COR-L47 (cell line): ENCODE measurements around the gene IFI27L2.
"Not testable (repeated sequence)": the region's sequence is repeated elsewhere in the genome, so short reads cannot be mapped to it uniquely, and the experiment has no call there.

Experiments used
- DNase-seq: peaks from one replicate; lab custom pipeline; 2025; lab: John Stamatoyannopoulos, UW

Gene IFI27L2, protein sequence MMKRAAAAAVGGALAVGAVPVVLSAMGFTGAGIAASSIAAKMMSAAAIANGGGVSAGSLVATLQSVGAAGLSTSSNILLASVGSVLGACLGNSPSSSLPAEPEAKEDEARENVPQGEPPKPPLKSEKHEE

GRCh38 chr14:94129111-94129757, at the start of gene IFI27L2:
Gene IFI27L2, minus strand, starts transcription at chr14:94129604. Its CDS starts 40 bp downstream, at chr14:94129564.
- peak; percentile 72 for DNase-seq

DNA sequence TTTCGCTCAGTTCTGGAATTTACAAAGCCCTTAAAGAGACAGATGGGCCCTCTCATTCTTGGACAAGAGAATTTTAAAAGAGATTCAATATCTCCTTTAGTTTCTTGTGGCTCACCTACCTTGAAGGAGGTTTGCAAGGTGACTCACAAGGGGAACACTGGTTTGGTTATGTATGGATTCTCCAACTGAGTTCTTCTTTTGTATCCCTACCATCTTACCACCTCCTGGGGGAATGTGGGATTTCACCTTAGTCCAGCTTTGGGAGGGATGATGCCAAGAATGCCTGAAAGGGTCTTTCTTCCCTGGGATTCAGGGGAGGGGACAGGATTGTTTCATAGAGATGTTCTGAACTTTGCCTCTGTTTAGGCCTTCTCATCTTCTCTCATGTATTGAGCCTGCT, 48.4 kb upstream of the IFI27L2 start:
- no peak for DNase-seq

- no peak for DNase-seq
These were observed 47.4 kb upstream of the IFI27L2 start for GRCh38 chr14:94176808-94177207.

DNA sequence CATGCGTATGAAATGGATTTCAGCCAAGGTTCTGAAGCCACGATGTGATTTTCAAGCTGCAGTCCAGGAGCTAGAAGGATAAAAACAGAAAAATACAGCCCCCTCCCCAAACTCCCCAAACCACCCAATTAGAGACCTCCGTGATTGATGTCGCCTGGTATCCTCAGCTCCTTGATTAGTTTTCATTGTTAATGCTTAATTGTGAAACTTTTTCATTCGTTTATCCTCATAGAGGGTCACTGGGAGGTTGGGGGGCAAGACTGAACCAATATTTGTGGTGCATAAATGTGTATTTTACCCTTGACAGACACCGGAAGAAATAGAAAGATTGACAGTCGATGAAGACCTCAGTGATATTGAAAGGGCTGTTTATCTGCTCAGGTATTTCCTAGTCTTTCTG, 46.3 kb upstream of the IFI27L2 start:
- DNase-seq: no peak

- DNase-seq: no peak
These were observed 45.8 kb upstream of the IFI27L2 start for GRCh38 chr14:94175011-94175745.

DNA sequence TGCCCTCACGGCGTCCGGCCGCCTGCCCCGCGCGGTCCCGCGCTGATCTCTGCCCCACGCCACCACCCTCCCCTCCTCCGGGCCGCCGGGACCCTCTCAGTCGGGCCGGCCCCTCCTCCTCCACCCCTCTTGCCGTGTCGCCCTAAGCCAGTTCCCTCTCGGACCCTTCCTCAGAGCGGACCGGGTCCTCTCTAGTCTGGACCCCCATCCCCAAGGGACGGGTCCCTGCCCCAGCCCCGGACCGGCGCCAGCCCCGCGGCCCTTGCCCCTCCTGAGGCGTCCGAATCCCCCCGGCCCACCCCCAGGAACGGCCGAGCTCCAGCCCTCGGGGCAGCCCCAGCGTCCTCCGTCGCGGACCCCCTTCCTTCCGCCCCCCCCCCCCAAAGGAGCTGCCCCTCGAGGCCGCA, 45.2 kb upstream of the IFI27L2 start:
- DNase-seq: no peak

- DNase-seq: peak; percentile 91
These were observed 44.6 kb upstream of the IFI27L2 start, which contains the start of gene PPP4R4 for GRCh38 chr14:94173885-94174603. Gene PPP4R4, plus strand, starts transcription at chr14:94174322. Its CDS starts 144 bp downstream, at chr14:94174466.

GRCh38 chr14:94173471-94173884, 44.1 kb upstream of the IFI27L2 start:
- no peak for DNase-seq

DNA sequence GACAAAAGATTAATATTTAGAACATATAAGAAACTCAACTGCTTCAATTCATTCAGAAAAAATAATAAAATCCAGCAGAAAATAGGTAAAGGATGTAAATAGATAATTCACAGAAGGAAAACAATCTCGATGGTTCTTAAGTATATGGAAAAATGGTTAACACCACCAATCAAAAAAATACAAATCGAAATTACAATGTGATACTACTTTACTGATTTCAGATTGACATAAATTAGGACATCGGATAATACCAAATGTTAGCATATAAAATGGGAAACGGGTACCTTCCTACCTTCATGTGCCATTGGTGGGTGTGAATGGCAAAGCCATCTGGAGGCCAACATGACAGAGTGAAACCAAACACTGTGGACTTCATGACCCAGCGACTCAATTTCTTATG, 43.1 kb upstream of the IFI27L2 start:
- DNase-seq: no peak

- no peak for DNase-seq
These were observed 41.8 kb upstream of the IFI27L2 start for GRCh38 chr14:94171208-94171607.

DNA sequence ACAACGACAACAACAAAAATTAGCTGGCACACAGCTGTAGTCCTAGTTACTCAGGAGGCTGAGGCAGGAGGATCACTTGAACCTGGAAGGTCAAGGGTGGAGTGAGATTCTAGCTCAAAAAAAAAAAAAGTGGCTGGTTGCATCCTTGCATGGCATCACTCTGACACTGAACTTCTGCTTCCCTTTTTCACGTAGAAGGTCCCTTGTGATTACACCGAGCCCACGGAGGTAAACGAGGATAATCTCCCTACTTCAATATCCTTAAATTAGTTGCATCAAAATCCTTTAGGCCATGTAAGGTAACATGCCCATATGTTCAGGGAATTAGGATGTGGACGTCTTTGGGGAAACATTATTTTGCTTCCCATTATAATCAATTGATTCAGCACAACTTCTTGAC, 40.7 kb upstream of the IFI27L2 start:
- no peak for DNase-seq

DNA sequence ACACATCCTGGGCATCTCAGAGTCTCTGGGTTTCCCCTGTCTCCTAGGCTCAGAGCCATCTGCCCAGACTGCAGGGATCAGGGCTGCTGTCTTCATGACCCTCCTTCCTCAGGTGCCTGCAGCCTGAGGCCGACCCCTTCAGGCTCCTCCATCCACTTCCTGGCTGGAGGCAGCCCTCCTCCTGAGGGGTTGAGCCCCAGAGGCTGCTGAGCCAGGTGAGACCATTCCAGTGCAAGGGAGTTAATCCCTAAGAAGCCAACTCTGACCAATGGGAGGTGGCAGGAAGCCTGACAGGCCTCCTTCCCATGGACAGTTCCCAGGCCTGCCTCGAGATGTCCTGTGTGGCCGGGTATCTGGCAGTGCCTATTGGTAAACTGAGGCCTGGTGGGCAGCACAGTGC, 36.3 kb upstream of the IFI27L2 start:
- no peak for DNase-seq

DNA sequence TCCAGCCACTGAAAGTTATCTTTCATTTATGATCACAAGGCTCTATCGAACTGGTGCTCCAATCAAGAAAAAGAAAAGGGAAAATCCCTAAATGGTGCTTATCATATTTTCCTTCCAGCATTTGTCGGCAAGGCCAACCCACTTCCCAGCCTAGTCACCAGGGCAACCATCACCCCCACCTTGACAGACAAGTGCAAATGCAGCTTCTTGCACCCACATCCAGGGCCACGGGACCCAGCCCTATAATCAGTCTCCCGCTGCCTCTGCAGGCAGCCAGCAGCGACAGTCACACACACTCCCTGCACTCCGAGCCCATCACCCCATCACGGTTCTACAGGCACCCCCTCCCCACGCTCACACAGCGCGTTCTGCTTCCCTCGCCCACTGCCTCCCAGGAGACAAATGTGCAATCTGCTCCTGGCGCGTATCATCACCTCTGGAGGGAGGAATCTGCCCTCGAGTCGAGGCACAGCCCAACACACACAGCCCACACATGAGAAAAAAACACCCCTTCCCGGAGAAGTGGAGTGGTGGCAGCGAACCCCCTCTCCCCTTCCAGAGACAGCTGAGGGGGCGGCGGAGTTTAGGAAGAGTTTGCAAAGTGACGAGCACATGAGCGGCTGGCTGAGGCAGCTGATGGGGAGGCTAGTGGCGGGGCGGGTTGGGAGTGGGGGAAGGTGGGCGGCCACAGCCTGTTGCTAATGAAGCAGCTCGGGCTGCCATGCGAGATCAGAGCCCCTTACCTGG, 35.5 kb upstream of the IFI27L2 start:
- peak; percentile 64 for DNase-seq

GRCh38 chr14:94163796-94164195, 34.4 kb upstream of the IFI27L2 start:
- no peak for DNase-seq

GRCh38 chr14:94162466-94162865, 33.1 kb upstream of the IFI27L2 start:
- DNase-seq: no peak

GRCh38 chr14:94161981-94162380, 32.6 kb upstream of the IFI27L2 start:
- no peak for DNase-seq

DNA sequence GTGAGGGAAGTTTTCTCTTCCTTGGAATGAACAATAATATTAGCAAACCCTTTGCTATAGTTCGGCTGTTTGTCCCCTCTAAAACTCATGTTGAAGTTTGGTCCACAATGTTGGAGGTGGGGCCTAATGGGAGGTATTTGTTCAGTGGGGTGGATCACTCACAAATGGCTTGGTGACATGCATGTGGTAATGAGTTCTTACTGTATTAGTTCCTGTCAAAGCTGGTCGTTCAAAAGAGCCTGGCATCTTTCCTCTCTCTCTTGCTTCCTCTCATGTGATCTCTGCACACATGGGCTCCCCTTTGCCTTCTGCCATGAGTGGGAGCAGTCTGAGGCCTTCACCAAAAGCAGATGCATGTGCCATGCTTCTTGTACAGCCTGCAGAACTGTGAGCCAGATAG, 31.7 kb upstream of the IFI27L2 start:
- DNase-seq: no peak

GRCh38 chr14:94158239-94158883, 29.0 kb upstream of the IFI27L2 start:
- DNase-seq: no peak

DNA sequence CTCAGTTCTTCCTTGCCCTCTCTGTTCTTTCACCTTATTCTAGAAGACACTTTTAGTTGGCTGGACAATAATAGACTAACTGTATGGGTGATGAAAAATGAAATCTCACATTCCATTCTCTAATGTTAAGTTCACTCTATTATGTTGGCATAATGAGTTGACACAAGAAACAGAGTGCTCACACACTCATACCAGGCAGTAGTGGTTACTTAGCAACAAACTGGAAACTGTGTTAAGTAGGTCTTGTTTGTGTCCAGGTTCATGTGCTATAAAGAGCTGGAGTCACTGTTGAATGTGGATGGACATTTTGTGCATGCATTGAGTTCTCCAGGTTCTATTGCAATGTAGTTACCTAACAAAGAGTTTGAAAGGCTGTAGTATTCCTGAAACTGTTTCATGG, 27.8 kb upstream of the IFI27L2 start:
- peak; percentile 63 for DNase-seq

- not testable (repeated sequence) for DNase-seq
These were observed 26.7 kb upstream of the IFI27L2 start for GRCh38 chr14:94156143-94156542.

DNA sequence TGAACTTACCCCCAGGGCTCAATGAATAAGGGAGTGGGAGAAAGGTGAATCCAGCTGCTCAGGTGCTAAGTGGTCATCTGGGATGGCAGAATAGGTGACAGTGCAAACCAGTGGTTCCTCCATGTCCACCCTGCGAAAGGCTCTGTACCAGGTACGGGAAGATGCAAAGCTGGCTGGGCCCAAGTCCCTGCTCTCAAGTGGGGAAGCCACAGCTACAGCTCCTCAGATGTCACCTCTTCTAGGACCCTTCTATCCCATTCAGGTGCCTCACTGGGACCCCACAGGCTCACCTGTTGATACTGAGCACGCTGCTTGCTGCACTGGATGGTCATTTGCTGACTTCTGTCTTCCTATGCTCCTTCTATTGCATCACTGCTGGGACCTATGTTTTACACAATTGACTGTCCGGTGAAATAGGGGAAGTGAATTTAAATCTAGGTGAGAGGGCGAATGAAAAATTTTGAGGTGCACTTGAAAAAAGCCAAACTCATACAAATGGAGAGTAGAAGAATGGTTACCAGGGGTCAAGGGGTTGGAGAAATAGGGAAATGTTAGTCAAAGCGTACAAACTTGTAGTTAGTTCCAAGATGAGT, 24.4 kb upstream of the IFI27L2 start:
- no peak for DNase-seq
